ENCODE data around the gene GPR142.

DNA sequence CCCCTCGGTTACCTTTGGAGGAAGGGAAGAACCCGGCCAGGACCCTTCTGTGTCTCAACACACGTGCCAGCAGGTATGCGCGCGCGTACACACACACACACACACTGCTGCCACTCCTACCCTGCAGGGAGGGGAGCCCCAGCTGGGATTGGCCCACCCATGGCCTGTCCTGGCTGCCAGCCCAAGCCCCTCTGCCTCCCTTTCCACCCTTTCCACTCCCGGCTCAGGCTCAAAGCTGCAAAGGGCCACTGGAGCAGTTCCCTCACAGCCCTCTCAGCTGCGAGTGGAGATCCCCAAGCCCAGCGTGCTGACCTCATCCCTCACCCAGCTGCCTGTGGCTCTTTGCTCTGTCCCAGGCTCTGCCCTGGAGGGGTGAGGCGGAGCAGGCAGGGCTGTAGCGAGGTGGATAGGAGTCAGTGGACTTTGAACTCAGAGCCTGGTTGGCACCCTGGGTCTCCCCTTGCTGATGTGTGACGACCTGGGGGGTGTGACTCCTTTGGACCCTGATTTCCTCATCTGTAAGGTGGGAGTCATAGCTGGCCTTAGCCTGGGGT, 26.8 kb upstream of the GPR142 start:
- TF ChIP-seq, protein P1, sequence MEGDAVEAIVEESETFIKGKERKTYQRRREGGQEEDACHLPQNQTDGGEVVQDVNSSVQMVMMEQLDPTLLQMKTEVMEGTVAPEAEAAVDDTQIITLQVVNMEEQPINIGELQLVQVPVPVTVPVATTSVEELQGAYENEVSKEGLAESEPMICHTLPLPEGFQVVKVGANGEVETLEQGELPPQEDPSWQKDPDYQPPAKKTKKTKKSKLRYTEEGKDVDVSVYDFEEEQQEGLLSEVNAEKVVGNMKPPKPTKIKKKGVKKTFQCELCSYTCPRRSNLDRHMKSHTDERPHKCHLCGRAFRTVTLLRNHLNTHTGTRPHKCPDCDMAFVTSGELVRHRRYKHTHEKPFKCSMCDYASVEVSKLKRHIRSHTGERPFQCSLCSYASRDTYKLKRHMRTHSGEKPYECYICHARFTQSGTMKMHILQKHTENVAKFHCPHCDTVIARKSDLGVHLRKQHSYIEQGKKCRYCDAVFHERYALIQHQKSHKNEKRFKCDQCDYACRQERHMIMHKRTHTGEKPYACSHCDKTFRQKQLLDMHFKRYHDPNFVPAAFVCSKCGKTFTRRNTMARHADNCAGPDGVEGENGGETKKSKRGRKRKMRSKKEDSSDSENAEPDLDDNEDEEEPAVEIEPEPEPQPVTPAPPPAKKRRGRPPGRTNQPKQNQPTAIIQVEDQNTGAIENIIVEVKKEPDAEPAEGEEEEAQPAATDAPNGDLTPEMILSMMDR (conservative IDR thresholded peaks at IDR 0.05; ENCODE audit: low read depth, low read length), result no peak
- TF ChIP-seq EZH2 (IDR thresholded peaks at IDR 0.05; ENCODE audit: low read length, unreplicated experiment), result no peak

Measured in PC-3 (cell line).